Activated CD8-positive, alpha-beta T cell treated with anti-CD3 and anti-CD28 coated beads, Interleukin-2, amount 10 ng/mL, durations not matched to agents 7 days and 5 days (primary cell): ENCODE measurements around the gene BEAN1. TPM values are rescaled to one million over a fixed set of nuclear protein-coding genes. Genes with fewer than 3 reads are reported as not detected.
"Not testable (repeated sequence)": the region's sequence is repeated elsewhere in the genome, so short reads cannot be mapped to it uniquely, and the experiment has no call there.

Experiments used
- ATAC-seq: fragments of 150-1000 bp; cut with Tn5 transposase; one replicate; pipeline ENCODE4 v1.10.0; 2021; ENCODE audit warnings: moderate library complexity
- CTCF ChIA-PET: fragments of 350-600 bp; sonication (Branson Sonifier 250); formaldehyde crosslinking; loops from one replicate; lab custom pipeline; 2021; ENCODE audit warnings: antibody characterized with exemption; lab: Charles Lee
- POLR2A ChIA-PET: fragments of 350-600 bp; sonication (Branson Sonifier 250); formaldehyde crosslinking; loops from one replicate; lab custom pipeline; 2021; ENCODE audit warnings: antibody characterized with exemption; lab: Charles Lee
- DNase-seq: peaks from one replicate; pipeline ENCODE4 v3.0.0-alpha.2; 2020
- H3K27ac Mint-ChIP-seq: one replicate; pipeline ENCODE4 v1.8.0; 2021; ENCODE audit warnings: mild to moderate bottlenecking, mixed read lengths
- H3K27me3 Mint-ChIP-seq: one replicate; pipeline ENCODE4 v1.8.0; 2021; ENCODE audit warnings: low read depth, mixed read lengths
- H3K36me3 Mint-ChIP-seq: one replicate; pipeline ENCODE4 v1.8.0; 2021; ENCODE audit warnings: low read depth, mixed read lengths
- H3K4me1 Mint-ChIP-seq: one replicate; pipeline ENCODE4 v1.8.0; 2021; ENCODE audit warnings: low read depth, mixed read lengths
- H3K4me3 Mint-ChIP-seq: one replicate; pipeline ENCODE4 v1.8.0; 2021; ENCODE audit warnings: mild to moderate bottlenecking, mixed read lengths
- H3K9me3 Mint-ChIP-seq: one replicate; pipeline ENCODE4 v1.8.0; 2022; ENCODE audit warnings: mixed read lengths; ENCODE audit not compliant: insufficient read depth
- total RNA-seq, 2 experiments: library from RNA; stranded (reverse); gene quantifications; one replicate each; pipeline ENCODE4 v1.2.3, GENCODE V29; 2021

BEAN1 gene
- total RNA-seq, 2 experiments from 2014 or later, result not detected

DNA sequence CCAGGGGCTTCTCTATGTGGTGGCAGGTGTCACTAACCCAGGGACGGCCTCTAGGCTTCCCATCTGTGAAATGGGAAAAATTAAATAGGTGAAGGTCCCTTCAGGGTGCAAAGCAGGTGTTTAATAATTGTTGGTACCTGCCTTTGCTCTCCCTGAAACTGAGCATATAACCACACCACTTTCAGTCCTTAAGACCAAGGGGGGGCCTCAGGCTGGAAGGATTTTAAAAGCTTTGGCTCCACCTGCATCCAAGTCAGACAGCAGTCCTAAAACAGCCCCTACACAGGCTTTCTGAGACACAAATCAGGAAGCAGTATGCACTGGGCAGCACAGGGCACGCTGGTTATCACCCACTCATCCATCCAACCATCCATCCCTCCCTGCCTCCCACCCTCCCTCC is 67.8 kb downstream of the BEAN1 start:
- ChIA-PET CTCF (no interaction called here), POLR2A (interaction anchor here (1.2 kb wide), 1 partner anchor 57 kb away, joined by 3 read pairs; the partner anchor contains the start of gene CKLF)
- Mint-ChIP-seq H3K27ac (no peak overlapping the region), H3K36me3 (no peaks in the 10 kb centered on the region), H3K4me3 (no peak overlapping the region), H3K4me1 (peaks cover 7% of the 10 kb centered on the region), H3K9me3 (no peaks in the 10 kb centered on the region), H3K27me3 (peaks cover 8% of the 10 kb centered on the region)
- no peak for ATAC-seq
- DNase-seq, result no peak

DNA sequence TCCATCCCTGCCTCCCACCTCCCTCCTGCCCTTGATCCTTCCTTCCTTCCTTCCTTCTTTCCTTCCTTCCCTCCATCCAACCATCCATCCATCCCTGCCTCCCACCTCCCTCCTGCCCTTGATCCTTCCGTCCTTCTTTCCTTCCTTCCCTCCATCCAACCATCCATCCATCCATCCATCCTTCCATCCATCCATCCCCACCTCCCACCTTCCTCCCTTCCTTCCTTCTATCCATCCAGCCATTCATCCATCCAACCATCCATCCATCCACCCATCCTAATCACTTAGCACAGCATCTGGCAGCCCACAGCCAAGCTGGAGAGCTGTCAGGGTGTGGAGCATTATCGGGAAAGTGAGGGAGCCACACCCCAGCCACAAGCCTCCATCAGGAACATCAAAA is 68.3 kb downstream of the BEAN1 start:
- no peak overlapping the region for H3K27ac Mint-ChIP-seq

DNA sequence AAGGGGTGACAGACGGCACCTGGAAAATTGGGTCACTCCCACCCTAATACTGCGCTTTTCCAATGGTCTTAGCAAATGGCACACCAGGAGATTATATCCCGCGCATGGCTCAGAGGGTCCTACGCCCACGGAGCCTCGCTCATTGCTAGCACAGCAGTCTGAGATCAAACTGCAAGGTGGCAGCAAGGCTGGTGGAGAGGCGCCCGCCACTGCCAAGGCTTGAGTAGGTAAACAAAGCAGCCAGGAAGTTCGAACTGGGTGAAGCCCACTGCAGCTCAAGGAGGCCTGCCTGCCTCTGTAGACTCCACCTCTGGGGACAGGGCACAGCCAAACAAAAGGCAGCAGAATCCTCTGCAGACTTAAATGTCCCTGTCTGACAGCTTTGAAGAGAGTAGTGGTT is 69.1 kb downstream of the BEAN1 start:
- H3K27me3 Mint-ChIP-seq, H3K27ac Mint-ChIP-seq, POLR2A ChIA-PET, DNase-seq, H3K4me1 Mint-ChIP-seq, ATAC-seq, H3K9me3 Mint-ChIP-seq, H3K4me3 Mint-ChIP-seq, H3K36me3 Mint-ChIP-seq, CTCF ChIA-PET: not testable (repeated sequence)

More for the DNA sequence above, 68.3 kb downstream of the BEAN1 start:
- DNase-seq (no peak), ATAC-seq (no peak)
- Mint-ChIP-seq H3K36me3 (no peaks in the 10 kb centered on the region), H3K4me3 (no peak overlapping the region), H3K27me3 (peaks cover 8% of the 10 kb centered on the region), H3K4me1 (peaks cover 7% of the 10 kb centered on the region), H3K9me3 (no peaks in the 10 kb centered on the region)
- POLR2A ChIA-PET, result no interaction called here
- CTCF ChIA-PET, result no interaction called here

DNA sequence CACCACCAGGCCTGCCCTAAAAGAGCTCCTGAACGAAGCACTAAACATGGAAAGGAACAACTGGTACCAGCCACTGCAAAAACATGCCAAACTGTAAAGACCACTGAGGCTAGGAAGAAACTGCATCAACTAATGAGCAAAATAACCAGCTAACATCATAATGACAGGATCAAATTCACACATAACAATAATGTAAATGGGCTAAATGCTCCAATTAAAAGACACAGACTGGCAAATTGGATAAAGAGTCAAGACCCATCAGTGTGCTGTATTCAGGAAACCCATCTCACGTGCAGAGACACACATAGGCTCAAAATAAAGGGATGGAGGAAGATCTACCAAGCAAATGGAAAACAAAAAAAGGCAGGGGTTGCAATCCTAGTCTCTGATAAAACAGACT is 70.8 kb downstream of the BEAN1 start:
- H3K36me3 Mint-ChIP-seq, CTCF ChIA-PET, H3K27ac Mint-ChIP-seq, H3K27me3 Mint-ChIP-seq, H3K4me3 Mint-ChIP-seq, DNase-seq, H3K9me3 Mint-ChIP-seq, H3K4me1 Mint-ChIP-seq, ATAC-seq, POLR2A ChIA-PET: not testable (repeated sequence)

DNA sequence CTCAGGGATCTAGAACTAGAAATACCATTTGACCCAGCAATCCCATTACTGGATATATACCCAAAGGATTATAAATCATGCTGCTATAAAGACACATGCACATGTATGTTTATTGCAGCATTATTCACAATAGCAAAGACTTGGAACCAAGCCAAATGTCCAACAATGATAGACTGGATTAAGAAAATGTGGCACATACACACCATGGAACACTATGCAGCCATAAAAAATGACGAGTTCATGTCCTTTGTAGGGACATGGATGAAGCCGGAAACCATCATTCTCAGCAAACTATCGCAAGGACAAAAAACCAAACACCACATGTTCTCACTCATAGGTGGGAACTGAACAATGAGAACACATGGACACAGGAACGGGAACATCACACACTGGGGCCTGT is 74.5 kb downstream of the BEAN1 start:
- CTCF ChIA-PET, DNase-seq, H3K36me3 Mint-ChIP-seq, H3K27me3 Mint-ChIP-seq, H3K9me3 Mint-ChIP-seq, POLR2A ChIA-PET, H3K27ac Mint-ChIP-seq, H3K4me3 Mint-ChIP-seq, ATAC-seq, H3K4me1 Mint-ChIP-seq: not testable (repeated sequence)

DNA sequence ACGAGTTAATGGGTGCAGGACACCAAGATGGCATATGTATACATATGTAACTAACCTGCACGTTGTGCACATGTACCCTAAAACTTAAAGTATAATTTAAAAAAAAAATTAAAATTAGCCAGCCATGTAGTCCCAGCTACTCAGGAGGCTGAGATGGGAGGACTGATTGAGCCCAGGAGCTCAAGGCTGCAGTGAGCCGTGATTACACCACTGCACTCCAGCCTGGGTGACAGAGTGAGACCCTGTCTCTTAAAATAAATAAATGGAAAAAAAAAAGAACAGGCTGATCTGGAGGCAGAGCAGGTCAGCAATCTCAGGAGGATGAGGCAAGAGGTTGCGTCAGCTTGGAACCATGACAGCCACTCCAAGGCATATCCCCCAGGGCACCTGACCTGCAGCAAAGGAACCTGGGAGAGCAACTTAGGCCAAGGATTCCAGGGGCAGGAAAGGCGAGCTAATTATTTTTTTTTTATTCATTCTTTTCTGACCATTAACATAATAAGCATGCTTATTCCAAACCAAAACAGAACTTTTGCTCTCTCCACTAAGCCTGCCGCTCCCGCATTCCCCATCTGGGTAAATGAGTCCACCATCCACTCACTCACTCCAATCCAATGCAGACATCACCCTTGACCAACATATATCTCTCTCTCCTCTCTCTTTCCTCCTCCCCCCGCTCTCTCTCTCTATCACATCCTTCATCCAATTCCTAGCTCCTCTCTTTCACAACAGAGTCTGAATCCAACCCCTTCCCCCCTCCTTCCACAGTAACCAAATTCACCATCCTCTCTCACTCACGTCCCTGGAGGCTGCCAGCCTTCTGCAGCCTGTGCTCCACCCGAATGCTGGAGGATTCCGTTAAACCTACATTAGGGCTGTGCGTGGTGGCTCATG is 75.2 kb downstream of the BEAN1 start:
- ATAC-seq (no peak), DNase-seq (peak; percentile 15)
- H3K27me3 Mint-ChIP-seq, result peaks cover 8% of the 10 kb centered on the region
- no peak overlapping the region for H3K4me3 Mint-ChIP-seq
- POLR2A ChIA-PET, result no interaction called here
- H3K27ac Mint-ChIP-seq, result no peak overlapping the region
- H3K36me3 Mint-ChIP-seq, result no peaks in the 10 kb centered on the region
- H3K4me1 Mint-ChIP-seq, result no peaks in the 10 kb centered on the region
- CTCF ChIA-PET, result interaction anchor here (0.6 kb wide), 1 partner anchor 366 kb away, joined by 3 read pairs; no protein-coding TSS in a partner anchor
- no peaks in the 10 kb centered on the region for H3K9me3 Mint-ChIP-seq

DNA sequence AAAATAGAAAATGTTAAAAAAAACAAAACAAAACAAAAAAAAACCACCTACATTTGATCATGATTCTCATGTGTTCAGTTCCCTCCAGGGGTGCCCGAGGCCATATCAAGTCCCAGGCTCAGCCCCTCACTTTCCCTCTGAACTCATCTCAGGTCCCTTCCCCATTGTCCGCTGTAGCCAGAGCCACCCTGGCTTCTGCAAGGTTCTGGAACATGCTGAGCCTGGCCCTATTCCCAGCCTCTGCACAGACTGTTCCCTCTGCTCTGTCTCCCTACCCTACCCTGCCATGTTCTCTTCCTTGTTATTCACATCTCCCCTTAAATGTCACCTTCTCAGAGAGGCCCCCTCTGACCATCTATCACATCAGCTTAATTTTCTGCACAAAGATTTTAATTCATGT is 75.9 kb downstream of the BEAN1 start:
- H3K27me3 Mint-ChIP-seq, result peaks cover 6% of the 10 kb centered on the region
- ChIA-PET POLR2A (no interaction called here), CTCF (no interaction called here)
- DNase-seq, result peak; percentile 12
- no peaks in the 10 kb centered on the region for H3K4me1 Mint-ChIP-seq
- H3K4me3 Mint-ChIP-seq, result no peak overlapping the region
- H3K36me3 Mint-ChIP-seq, result no peaks in the 10 kb centered on the region
- H3K27ac Mint-ChIP-seq, result no peak overlapping the region
- no peaks in the 10 kb centered on the region for H3K9me3 Mint-ChIP-seq
- ATAC-seq, result no peak

DNA sequence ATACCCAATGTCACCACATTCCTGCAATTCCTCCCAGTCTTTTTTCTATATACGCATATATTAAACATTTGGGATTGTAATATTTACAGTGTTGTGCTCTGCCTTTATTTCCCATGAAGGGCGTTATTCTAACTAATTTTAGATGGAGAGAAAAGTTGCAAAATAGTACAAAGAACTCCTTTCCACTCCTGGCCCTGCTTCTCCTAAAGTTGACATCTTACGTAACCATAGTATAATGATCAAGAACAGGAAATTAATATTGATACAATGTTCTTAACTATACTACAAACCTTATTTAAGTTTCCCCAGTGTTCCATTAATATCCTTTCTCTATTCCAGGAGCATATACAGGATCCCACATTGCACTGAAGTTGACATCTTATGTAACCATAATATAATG is 76.5 kb downstream of the BEAN1 start:
- Mint-ChIP-seq H3K36me3 (no peaks in the 10 kb centered on the region), H3K4me1 (no peaks in the 10 kb centered on the region), H3K4me3 (no peak overlapping the region), H3K27ac (no peak overlapping the region), H3K27me3 (peaks cover 3% of the 10 kb centered on the region), H3K9me3 (no peaks in the 10 kb centered on the region)
- DNase-seq (no peak), ATAC-seq (no peak)
- ChIA-PET CTCF (no interaction called here), POLR2A (no interaction called here)

DNA sequence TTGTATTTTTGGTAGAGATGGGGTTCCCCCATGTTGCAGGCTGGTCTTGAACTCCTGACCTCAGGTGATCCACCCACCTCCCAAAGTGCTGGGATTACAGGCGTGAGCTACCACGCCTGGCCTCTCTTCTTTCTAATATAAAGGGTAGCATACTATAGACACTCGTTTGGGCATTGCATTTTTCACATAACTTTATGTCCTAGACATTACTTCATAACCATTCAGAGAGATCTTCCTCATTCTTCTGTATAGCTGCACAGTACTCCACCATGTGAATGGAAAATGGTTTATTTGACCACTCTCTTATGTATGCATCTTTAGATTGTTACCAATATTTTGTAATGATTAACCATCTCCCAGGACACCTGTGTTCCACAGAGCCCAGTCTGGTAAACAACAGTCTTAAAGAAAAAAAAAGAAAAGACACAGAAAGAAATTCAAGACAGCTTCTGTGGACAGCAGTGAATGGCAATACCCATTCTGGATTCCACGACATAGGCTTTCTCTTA is 80.7 kb downstream of the BEAN1 start:
- ATAC-seq, result no peak
- ChIA-PET POLR2A (no interaction called here), CTCF (interaction anchor here (1.4 to 1.5 kb wide), 2 partner anchors 9 to 101 kb away, joined by 4 to 6 read pairs; no protein-coding TSS in a partner anchor)
- peaks cover 5% of the 10 kb centered on the region for H3K4me1 Mint-ChIP-seq
- no peaks in the 10 kb centered on the region for H3K27me3 Mint-ChIP-seq
- no peak overlapping the region for H3K27ac Mint-ChIP-seq
- no peaks in the 10 kb centered on the region for H3K36me3 Mint-ChIP-seq
- H3K9me3 Mint-ChIP-seq, result no peaks in the 10 kb centered on the region
- DNase-seq, result no peak
- no peak overlapping the region for H3K4me3 Mint-ChIP-seq

DNA sequence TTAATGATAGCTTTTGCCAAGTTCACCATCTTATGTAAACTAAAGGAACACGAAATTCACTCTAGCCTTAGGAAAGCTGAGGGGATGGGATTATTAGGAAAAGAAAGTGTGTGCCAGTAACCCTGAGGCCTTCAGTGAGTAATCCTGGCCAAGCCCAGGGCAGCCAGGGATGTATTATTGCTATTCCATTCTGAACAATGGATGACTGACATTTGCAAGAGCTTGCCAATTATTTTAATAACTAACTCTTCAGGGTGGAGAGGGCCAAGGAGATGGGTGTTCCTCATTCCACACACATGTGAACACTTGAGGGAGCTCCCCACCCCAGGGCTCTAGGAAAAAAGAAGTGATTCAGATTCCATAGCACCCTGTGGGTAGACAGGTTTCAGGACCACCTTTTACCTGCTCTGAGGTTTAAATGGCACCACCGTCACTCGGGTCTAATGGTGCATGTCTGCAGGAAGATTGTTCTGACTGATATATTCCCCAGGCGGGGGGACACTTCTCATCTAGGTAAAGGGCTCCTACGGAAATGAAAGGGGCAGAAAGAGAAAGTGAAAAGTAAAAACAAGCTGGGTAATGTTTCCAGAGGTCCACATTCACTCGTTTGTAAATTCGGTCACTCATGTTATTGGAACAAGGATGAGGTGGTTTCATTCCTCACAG is 81.3 kb downstream of the BEAN1 start:
- no peak for DNase-seq
- H3K27ac Mint-ChIP-seq, result no peak overlapping the region
- no peak for ATAC-seq
- ChIA-PET POLR2A (no interaction called here), CTCF (interaction anchor here (1.2 to 1.5 kb wide), 3 partner anchors 9 to 102 kb away, joined by 3 to 6 read pairs (median 4); no protein-coding TSS in a partner anchor)
- no peaks in the 10 kb centered on the region for H3K27me3 Mint-ChIP-seq
- H3K4me3 Mint-ChIP-seq, result no peak overlapping the region
- no peaks in the 10 kb centered on the region for H3K9me3 Mint-ChIP-seq
- peaks cover 7% of the 10 kb centered on the region for H3K4me1 Mint-ChIP-seq
- no peaks in the 10 kb centered on the region for H3K36me3 Mint-ChIP-seq

DNA sequence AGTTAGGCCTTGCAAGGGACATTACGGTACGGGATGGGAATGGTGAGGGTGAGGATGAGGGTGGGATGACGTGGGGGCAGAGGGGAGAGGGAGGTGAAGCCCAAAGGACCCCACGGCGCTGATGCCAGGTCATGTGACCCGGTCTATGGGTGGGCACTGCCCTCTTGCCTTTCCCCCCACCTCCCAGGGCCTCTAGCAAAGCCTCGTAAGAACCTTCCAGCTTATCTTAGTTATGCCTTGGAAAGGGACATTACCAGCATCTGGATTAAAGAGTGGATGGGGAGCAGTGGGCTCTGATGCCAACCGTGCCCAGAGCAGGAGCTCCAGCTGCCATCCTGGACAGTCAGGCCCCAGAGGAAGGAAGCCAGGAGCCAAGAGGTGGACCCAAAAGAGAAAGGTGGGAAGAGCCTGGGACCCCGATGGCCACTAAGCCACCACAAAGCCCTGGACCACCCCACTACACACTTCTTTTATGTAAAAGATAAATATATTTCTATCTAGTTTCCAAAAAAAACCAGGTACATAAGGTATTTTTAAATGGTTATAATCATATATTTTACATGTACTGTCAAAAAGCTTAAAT is 81.9 kb downstream of the BEAN1 start:
- peaks cover 7% of the 10 kb centered on the region for H3K4me1 Mint-ChIP-seq
- ATAC-seq, result no peak
- ChIA-PET CTCF (interaction anchor here (1.2 to 1.4 kb wide), 3 partner anchors 54 to 104 kb away, joined by 3 to 6 read pairs (median 3); no protein-coding TSS in a partner anchor), POLR2A (interaction anchor here (0.7 kb wide), 1 partner anchor 684 kb away, joined by 3 read pairs; no protein-coding TSS in a partner anchor)
- H3K4me3 Mint-ChIP-seq, result no peak overlapping the region
- no peak overlapping the region for H3K27ac Mint-ChIP-seq
- no peaks in the 10 kb centered on the region for H3K9me3 Mint-ChIP-seq
- H3K27me3 Mint-ChIP-seq, result no peaks in the 10 kb centered on the region
- H3K36me3 Mint-ChIP-seq, result no peaks in the 10 kb centered on the region
- DNase-seq, result no peak
